CD4-positive, alpha-beta T cell treated with Interferon gamma for 1 hour (primary cell): Measurements from ENCODE around the gene NIN.
"Not testable (repeated sequence)": the region's sequence is repeated elsewhere in the genome, so short reads cannot be mapped to it uniquely, and the experiment has no call there.

Experiments used
- DNase-seq: peaks from one replicate; pipeline ENCODE4 v3.0.0-alpha.2; 2020

Gene NIN

GRCh38 chr14:50697659-50698290 lies 133.2 kb downstream of the NIN start:
- no peak for DNase-seq

GRCh38 chr14:50694260-50694659 lies 136.7 kb downstream of the NIN start:
- not testable (repeated sequence) for DNase-seq

DNA sequence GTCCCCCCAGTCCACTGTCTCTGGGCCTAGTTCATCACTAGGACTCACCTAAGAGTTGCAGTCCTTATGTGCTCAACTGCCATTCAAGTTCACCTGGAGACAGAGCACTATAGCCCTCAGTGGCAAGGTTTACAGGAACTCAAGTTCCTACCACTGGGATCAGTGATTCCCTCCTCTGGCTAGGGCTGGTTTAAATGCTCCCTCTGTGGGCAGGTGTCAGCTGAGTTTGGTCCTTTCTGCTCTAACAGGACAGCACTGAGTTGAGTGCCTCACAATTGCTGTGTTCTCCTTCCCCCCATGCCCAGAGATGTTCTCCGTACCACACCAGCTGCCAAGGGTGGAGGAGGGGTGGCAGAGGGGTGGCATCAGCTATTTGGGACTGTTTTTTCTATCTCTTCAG lies 142.1 kb downstream of the NIN start:
- no peak for DNase-seq

DNA sequence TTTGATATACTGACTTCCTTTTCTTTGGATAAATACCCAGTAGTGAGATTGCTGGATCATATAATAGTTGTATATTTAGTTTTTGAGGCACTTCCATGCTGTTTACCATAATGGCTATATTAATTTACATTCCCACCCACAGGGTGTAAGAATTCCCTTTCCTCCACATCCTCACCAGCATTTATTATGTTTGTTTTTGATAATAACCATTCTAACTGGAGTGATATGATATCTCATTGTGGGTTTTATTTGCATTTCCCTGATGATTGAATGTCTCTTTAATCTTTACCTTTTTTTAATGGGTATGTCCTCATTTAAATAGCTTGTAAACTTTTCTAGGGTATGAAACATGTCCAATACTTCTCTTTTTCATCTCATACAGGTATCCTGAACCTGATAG lies 151.3 kb downstream of the NIN start:
- no peak for DNase-seq

GRCh38 chr14:50678163-50678562 lies 152.8 kb downstream of the NIN start:
- DNase-seq = no peak

DNA sequence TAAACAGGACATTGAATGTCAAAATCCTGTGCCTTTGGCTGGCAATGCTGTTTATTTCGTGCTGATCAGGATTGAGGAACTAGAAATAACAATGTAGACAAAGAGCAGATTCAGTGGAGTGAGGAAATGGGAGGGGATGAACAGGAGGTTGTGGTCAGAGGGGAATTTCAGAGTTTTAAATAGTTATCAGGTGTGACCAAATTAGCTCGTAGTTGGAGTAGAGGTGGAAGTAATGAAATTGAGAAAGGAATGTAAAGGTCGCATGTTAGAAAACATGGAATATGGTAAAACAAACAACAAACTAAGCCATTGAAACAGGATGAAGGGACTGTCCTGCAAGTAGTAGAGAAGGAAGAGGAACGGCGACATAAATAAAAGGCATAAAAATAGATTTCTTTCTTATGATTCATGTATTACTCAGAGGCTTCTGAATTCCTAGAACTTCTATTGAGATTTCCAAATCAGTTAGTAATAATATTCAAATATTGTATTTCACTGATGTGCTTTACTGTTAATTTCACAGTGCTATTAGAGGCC lies 153.4 kb downstream of the NIN start:
- DNase-seq = no peak

- DNase-seq = no peak
These were observed 154.0 kb downstream of the NIN start for GRCh38 chr14:50676814-50677516.

GRCh38 chr14:50675597-50675996 lies 155.4 kb downstream of the NIN start:
- DNase-seq = no peak

- no peak for DNase-seq
These were observed 160.1 kb downstream of the NIN start for GRCh38 chr14:50670866-50671256.

- DNase-seq = no peak
These were observed 160.6 kb downstream of the NIN start for GRCh38 chr14:50670196-50670865.
